Smooth muscle cell (in vitro differentiated cells): ENCODE data around the gene KRTAP17-1. TPM values are rescaled to one million over a fixed set of nuclear protein-coding genes. Genes with fewer than 3 reads are reported as not detected.

Source experiments
- DNase-seq: peaks from one replicate; lab custom pipeline; 2025; ENCODE audit not compliant: unreplicated experiment; lab: John Stamatoyannopoulos, UW
- H2AFZ ChIP-seq: fragments of 200-600 bp; sonication (generic); 2 replicates; pipeline ENCODE4 v1.6.0; 2016; ENCODE audit warnings: antibody characterized with exemption, low read depth, mild to moderate bottlenecking
- H3F3A ChIP-seq: fragments of 200-600 bp; sonication (generic); 2 replicates; pipeline ENCODE4 v1.6.0; 2017; ENCODE audit warnings: antibody characterized with exemption, low read depth
- H3K27ac ChIP-seq: fragments of 200-600 bp; sonication (generic); 2 replicates; pipeline ENCODE4 v1.5.1; 2016; ENCODE audit warnings: low read depth, mild to moderate bottlenecking
- H3K27me3 ChIP-seq: fragments of 200-600 bp; sonication (generic); 2 replicates; pipeline ENCODE4 v1.6.1; 2016; ENCODE audit warnings: low read depth, mild to moderate bottlenecking
- H3K36me3 ChIP-seq: fragments of 200-600 bp; sonication (generic); 2 replicates; pipeline ENCODE4 v1.5.1; 2016; ENCODE audit warnings: low read depth
- H3K4me1 ChIP-seq: fragments of 200-600 bp; sonication (generic); 2 replicates; pipeline ENCODE4 v1.5.1; 2016; ENCODE audit warnings: low read depth
- H3K4me2 ChIP-seq: fragments of 200-600 bp; sonication (generic); 2 replicates; pipeline ENCODE4 v1.6.0; 2016; ENCODE audit warnings: mild to moderate bottlenecking
- H3K4me3 ChIP-seq: fragments of 200-600 bp; sonication (generic); 2 replicates; pipeline ENCODE4 v1.5.1; 2016; ENCODE audit warnings: mild to moderate bottlenecking
- H3K79me2 ChIP-seq: fragments of 200-600 bp; sonication (generic); 2 replicates; pipeline ENCODE4 v1.6.0; 2016; ENCODE audit warnings: low read depth, mild to moderate bottlenecking
- H3K9ac ChIP-seq: fragments of 200-600 bp; sonication (generic); 2 replicates; pipeline ENCODE4 v1.6.0; 2016; ENCODE audit warnings: low read depth
- H3K9me3 ChIP-seq: fragments of 200-600 bp; sonication (generic); replicated peaks from 2 replicates; pipeline ENCODE4 v1.5.1; 2016; ENCODE audit warnings: low read depth
- H4K20me1 ChIP-seq: fragments of 200-600 bp; sonication (generic); 2 replicates; pipeline ENCODE4 v1.6.0; 2016; ENCODE audit warnings: low read depth
- WGBS: methylation state at CpG from one replicate; pipeline ENCODE4 v1.1.7; 2016; ENCODE audit warnings: low lambda C conversion rate; 5-methylcytosine and 5-hydroxymethylcytosine counted together
- polyA plus RNA-seq: library from polyadenylated mRNA; unstranded; fragments of >200 nt; fragmentation: Nextera tagmentation; extraction: Ambion mirVana; gene quantifications from 2 replicates; pipeline ENCODE4 v1.2.1, GENCODE V29; 2016
- total RNA-seq: library from RNA; depleted of rRNA; stranded (reverse); fragments of >200 nt; gene quantifications from 2 replicates; pipeline ENCODE4 v1.2.3, GENCODE V29; 2014
- TF ChIP-seq, protein P1 (sequence below): fragments of 200-600 bp; sonication (generic); IDR thresholded peaks from 2 replicates; pipeline ENCODE4 v1.5.1; 2017; ENCODE audit warnings: borderline replicate concordance, mild to moderate bottlenecking, antibody characterized with exemption; ENCODE audit not compliant: insufficient read depth, poor library complexity, severe bottlenecking

Gene KRTAP17-1
- total and polyA plus RNA-seq, 2 experiments from 2014 or later = not detected

DNA sequence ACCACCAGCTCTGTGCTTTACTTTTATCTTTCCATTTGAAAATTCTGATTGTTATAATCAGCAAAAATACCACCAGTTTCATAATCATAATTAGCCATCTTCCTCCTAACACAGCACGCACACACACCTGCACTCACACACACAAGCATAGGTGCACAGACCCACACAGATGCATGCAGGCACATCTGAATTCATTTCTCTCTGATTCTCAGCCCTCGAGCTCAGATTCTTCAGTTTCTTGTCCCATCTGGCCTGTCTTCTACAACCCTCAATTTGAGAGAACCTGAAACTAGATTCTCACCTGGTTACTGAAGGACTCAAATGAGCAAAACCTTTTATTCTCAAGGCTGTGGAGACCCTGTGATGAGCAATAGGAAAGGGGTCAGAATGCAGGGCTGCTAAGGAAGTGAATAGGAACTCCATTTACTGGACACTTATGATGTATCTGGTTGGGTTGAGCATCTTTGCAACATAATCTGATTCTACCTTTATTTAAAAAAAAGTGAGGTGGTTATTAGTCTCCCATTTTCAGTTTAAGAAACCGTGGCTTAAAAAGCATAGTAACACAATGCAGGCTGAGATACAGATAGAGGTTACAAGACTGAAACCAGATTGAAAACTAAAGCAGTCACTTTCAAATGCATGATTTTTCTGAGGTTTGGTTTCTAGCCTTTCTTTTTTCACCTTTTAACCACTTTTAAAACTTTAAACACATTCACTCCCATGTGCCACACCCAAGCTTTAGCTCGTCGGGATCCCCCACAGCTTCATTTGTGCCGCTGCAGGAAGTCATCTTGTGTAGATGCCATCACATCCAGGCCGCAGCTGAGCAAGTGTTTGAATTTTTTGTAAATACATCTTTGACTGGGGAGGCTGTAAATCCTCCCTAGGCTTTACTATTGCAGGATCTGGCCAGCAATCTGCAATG, 25.7 kb upstream of the KRTAP17-1 start:
- H3K79me2 ChIP-seq = no peaks in the 10 kb centered on the region
- H3K9ac ChIP-seq = no peak overlapping the region
- no peaks in the 10 kb centered on the region for H3K4me1 ChIP-seq
- no peaks in the 10 kb centered on the region for H3K9me3 ChIP-seq
- no peaks in the 10 kb centered on the region for H3K36me3 ChIP-seq
- TF ChIP-seq, protein P1, sequence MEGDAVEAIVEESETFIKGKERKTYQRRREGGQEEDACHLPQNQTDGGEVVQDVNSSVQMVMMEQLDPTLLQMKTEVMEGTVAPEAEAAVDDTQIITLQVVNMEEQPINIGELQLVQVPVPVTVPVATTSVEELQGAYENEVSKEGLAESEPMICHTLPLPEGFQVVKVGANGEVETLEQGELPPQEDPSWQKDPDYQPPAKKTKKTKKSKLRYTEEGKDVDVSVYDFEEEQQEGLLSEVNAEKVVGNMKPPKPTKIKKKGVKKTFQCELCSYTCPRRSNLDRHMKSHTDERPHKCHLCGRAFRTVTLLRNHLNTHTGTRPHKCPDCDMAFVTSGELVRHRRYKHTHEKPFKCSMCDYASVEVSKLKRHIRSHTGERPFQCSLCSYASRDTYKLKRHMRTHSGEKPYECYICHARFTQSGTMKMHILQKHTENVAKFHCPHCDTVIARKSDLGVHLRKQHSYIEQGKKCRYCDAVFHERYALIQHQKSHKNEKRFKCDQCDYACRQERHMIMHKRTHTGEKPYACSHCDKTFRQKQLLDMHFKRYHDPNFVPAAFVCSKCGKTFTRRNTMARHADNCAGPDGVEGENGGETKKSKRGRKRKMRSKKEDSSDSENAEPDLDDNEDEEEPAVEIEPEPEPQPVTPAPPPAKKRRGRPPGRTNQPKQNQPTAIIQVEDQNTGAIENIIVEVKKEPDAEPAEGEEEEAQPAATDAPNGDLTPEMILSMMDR = no peak
- H3F3A ChIP-seq = no peaks in the 10 kb centered on the region
- H3K4me2 ChIP-seq = no peak overlapping the region
- WGBS = 83% methylated on average over 7 of the region's 7 CpGs
- DNase-seq = no peak
- no peak overlapping the region for H3K4me3 ChIP-seq
- H2AFZ ChIP-seq = no peak overlapping the region
- H4K20me1 ChIP-seq = no peaks in the 10 kb centered on the region
- H3K27me3 ChIP-seq = no peaks in the 10 kb centered on the region
- H3K27ac ChIP-seq = no peak overlapping the region

DNA sequence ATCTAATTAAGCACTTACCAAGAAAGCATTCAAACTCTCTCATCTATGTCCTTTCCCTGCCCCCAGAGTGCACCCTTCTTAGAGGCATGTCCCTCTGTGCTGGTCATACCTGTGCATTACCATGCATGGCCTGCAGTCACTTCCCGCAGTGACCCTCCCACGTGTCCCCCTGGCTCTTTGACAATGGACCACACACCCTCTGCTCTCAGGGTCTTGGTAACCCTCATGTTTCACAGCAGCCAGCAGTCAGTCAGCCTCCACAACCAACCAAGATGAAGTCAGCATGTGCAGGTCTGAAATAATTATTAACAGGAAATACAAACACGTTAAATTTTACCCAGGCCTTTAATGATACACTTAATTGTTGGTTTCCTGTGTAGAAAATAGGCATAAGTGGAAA, 25.0 kb upstream of the KRTAP17-1 start:
- Histone ChIP-seq H3K27ac (no peak overlapping the region), H3K9ac (no peak overlapping the region), H3K36me3 (no peaks in the 10 kb centered on the region), H3K27me3 (no peaks in the 10 kb centered on the region), H3K4me1 (no peaks in the 10 kb centered on the region), H4K20me1 (no peaks in the 10 kb centered on the region), H3K79me2 (no peaks in the 10 kb centered on the region), H3F3A (no peaks in the 10 kb centered on the region), H2AFZ (no peak overlapping the region), H3K9me3 (no peaks in the 10 kb centered on the region), H3K4me2 (no peak overlapping the region), H3K4me3 (no peak overlapping the region)
- no peak for DNase-seq
- TF ChIP-seq, protein P1 = no peak
- WGBS = 73% methylated on average over 3 of the region's 3 CpGs

DNA sequence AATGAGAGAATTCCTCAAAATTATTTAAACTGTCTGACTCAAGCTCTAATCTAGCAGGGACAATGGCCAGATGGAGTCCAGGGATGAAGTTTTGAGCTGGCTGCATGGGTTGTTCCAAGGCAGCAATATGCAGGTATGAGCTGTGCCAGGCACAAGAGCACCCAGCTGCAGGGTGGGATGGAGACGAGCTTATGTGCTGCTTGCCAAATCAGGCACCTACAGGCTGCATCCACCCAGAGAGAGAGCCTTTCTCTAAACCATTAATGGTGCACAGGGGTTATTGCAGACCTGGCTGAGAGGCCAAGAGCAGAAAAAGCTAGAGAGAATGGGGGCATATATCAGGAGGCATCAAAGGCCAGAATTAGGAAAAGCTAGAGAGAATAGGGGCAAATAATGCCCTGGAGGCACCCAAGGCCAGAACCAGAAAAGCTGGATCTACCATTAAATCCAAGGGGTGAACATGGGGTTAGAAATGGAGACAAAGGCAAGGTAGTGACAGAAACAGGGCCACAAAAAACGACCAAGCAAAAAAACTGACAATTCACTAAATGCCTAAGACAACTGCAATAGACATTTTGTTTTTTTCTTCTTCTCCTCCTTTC, 24.2 kb upstream of the KRTAP17-1 start:
- no peak overlapping the region for H3K4me2 ChIP-seq
- WGBS = 73% methylated on average over 2 of the region's 2 CpGs
- H3K9me3 ChIP-seq = no peaks in the 10 kb centered on the region
- H3K27ac ChIP-seq = no peak overlapping the region
- H3K4me1 ChIP-seq = no peaks in the 10 kb centered on the region
- H2AFZ ChIP-seq = no peak overlapping the region
- H4K20me1 ChIP-seq = no peaks in the 10 kb centered on the region
- no peaks in the 10 kb centered on the region for H3K36me3 ChIP-seq
- DNase-seq = no peak
- no peaks in the 10 kb centered on the region for H3K27me3 ChIP-seq
- H3K79me2 ChIP-seq = no peaks in the 10 kb centered on the region
- TF ChIP-seq, protein P1 = no peak
- H3K9ac ChIP-seq = no peak overlapping the region
- no peaks in the 10 kb centered on the region for H3F3A ChIP-seq
- H3K4me3 ChIP-seq = no peak overlapping the region
